Activated CD8-positive, alpha-beta memory T cell treated with anti-CD3 and anti-CD28 coated beads for 36 hours (primary cell): ENCODE measurements around the gene HYAL1. TPM values are rescaled to one million over a fixed set of nuclear protein-coding genes. Genes with fewer than 3 reads are reported as not detected.

Source experiments
- CTCF ChIA-PET: fragments of 350-600 bp; sonication (Branson Sonifier 250); formaldehyde crosslinking; loops from one replicate; lab custom pipeline; 2021; ENCODE audit warnings: antibody characterized with exemption; lab: Charles Lee
- POLR2A ChIA-PET: fragments of 350-600 bp; sonication (Branson Sonifier 250); formaldehyde crosslinking; loops from one replicate; lab custom pipeline; 2021; ENCODE audit warnings: antibody characterized with exemption; lab: Charles Lee
- total RNA-seq, 2 experiments: library from RNA; stranded (reverse); gene quantifications; one replicate each; pipeline ENCODE4 v1.2.3, GENCODE V29; 2021

Gene HYAL1
- total RNA-seq, 2 experiments from 2014 or later: 0.36 TPM; not detected in 1

- ChIA-PET POLR2A (interaction anchor here (0.5 to 1.4 kb wide), 13 partner anchors 10 to 60 kb away, joined by 3 to 9 read pairs (median 4); partner anchors contain the start of genes CYB561D2, LSMEM2 and NPRL2), CTCF (interaction anchor here (0.6 to 2.3 kb wide), 10 partner anchors 17 to 112 kb away, joined by 3 to 11 read pairs (median 4); partner anchors contain the start of gene GNAI2)
These were observed 11.0 kb downstream of the HYAL1 start, which contains the start of gene IFRD2 for GRCh38 chr3:50292159-50293078. Gene IFRD2 (minus strand): TSS chr3:50292429. CDS start chr3:50292274, 155 bp downstream.

- ChIA-PET CTCF (interaction anchor here (1.5 to 1.6 kb wide), 2 partner anchors 15 to 64 kb away, joined by 4 to 5 read pairs; no protein-coding TSS in a partner anchor), POLR2A (no interaction called here)
These were observed 13.2 kb downstream of the HYAL1 start for GRCh38 chr3:50290161-50290641.

GRCh38 chr3:50289130-50289529 is 14.2 kb downstream of the HYAL1 start:
- ChIA-PET CTCF (interaction anchor here (0.7 to 1.7 kb wide), 3 partner anchors 9 to 14 kb away, joined by 4 to 5 read pairs (median 5); no protein-coding TSS in a partner anchor), POLR2A (interaction anchor here (0.6 to 1.5 kb wide), 2 partner anchors 9 to 10 kb away, joined by 3 to 4 read pairs; partner anchors contain the start of genes HYAL3 and NAA80)

GRCh38 chr3:50288387-50289007 is 14.9 kb downstream of the HYAL1 start:
- ChIA-PET POLR2A (interaction anchor here (0.6 to 1.5 kb wide), 2 partner anchors 8 to 10 kb away, joined by 3 to 4 read pairs; partner anchors contain the start of genes HYAL3 and NAA80), CTCF (interaction anchor here (0.7 to 1.7 kb wide), 5 partner anchors 9 to 62 kb away, joined by 3 to 5 read pairs (median 3); partner anchors contain the start of gene LSMEM2)

- ChIA-PET CTCF (interaction anchor here (1.6 kb wide), 1 partner anchor 13 kb away, joined by 5 read pairs; no protein-coding TSS in a partner anchor), POLR2A (no interaction called here)
These were observed 16.1 kb downstream of the HYAL1 start for GRCh38 chr3:50287262-50287661.

GRCh38 chr3:50286322-50287227 is 16.8 kb downstream of the HYAL1 start:
- ChIA-PET POLR2A (no interaction called here), CTCF (interaction anchor here (1.6 kb wide), 1 partner anchor 12 kb away, joined by 5 read pairs; no protein-coding TSS in a partner anchor)

- ChIA-PET CTCF (interaction anchor here (1.0 to 1.9 kb wide), 3 partner anchors 8 to 90 kb away, joined by 3 to 8 read pairs (median 6); no protein-coding TSS in a partner anchor), POLR2A (interaction anchor here (1.1 kb wide), 1 partner anchor 17 kb away, joined by 3 read pairs; no protein-coding TSS in a partner anchor)
These were observed 19.3 kb downstream of the HYAL1 start for GRCh38 chr3:50284121-50284520.

GRCh38 chr3:50279255-50280016 is 23.9 kb downstream of the HYAL1 start:
- ChIA-PET POLR2A (interaction anchor here (0.5 to 1.5 kb wide), 6 partner anchors 13 to 601 kb away, joined by 3 to 6 read pairs (median 4); partner anchors contain the start of gene IFRD2), CTCF (interaction anchor here (1.1 to 1.5 kb wide), 3 partner anchors 9 to 87 kb away, joined by 3 to 6 read pairs (median 3); no protein-coding TSS in a partner anchor)

- POLR2A ChIA-PET: interaction anchor here (0.5 to 1.5 kb wide), 3 partner anchors 13 to 44 kb away, joined by 3 to 6 read pairs (median 4); partner anchors contain the start of genes GNAI2 and IFRD2
- CTCF ChIA-PET: interaction anchor here (1.1 to 2.1 kb wide), 4 partner anchors 9 to 87 kb away, joined by 3 to 7 read pairs (median 4); no protein-coding TSS in a partner anchor
These were observed 24.5 kb downstream of the HYAL1 start, which contains the start of gene LSMEM2 for GRCh38 chr3:50278880-50279224. Gene LSMEM2 (plus strand): TSS chr3:50279087. CDS start chr3:50279114, 27 bp downstream.

- POLR2A ChIA-PET: interaction anchor here (0.9 to 1.5 kb wide), 2 partner anchors 14 to 42 kb away, joined by 3 to 4 read pairs; partner anchors contain the start of genes GNAI2 and IFRD2
- CTCF ChIA-PET: interaction anchor here (0.6 to 2.1 kb wide), 5 partner anchors 10 to 86 kb away, joined by 3 to 7 read pairs (median 3); no protein-coding TSS in a partner anchor
These were observed 25.1 kb downstream of the HYAL1 start for GRCh38 chr3:50278123-50278879.

GRCh38 chr3:50276762-50277101 is 26.6 kb downstream of the HYAL1 start:
- POLR2A ChIA-PET: interaction anchor here (0.6 kb wide), 1 partner anchor 25 kb away, joined by 5 read pairs; no protein-coding TSS in a partner anchor
- CTCF ChIA-PET: interaction anchor here (0.7 to 3.4 kb wide), 5 partner anchors 30 to 86 kb away, joined by 3 to 13 read pairs (median 4); partner anchors contain the start of gene GNAT1

- ChIA-PET CTCF (interaction anchor here (0.6 to 6.6 kb wide), 9 partner anchors 8 to 85 kb away, joined by 3 to 53 read pairs (median 5); partner anchors contain the start of genes GNAI2, GNAT1 and IFRD2), POLR2A (interaction anchor here (1.2 kb wide), 1 partner anchor 30 kb away, joined by 3 read pairs; no protein-coding TSS in a partner anchor)
These were observed 27.2 kb downstream of the HYAL1 start for GRCh38 chr3:50275996-50276761.

GRCh38 chr3:50275141-50275995 is 28.0 kb downstream of the HYAL1 start:
- ChIA-PET CTCF (interaction anchor here (0.7 to 6.6 kb wide), 15 partner anchors 8 to 81 kb away, joined by 3 to 53 read pairs (median 5); partner anchors contain the start of genes GNAI2, IFRD2 and TUSC2), POLR2A (interaction anchor here (0.7 to 1.2 kb wide), 2 partner anchors 29 kb away, joined by 3 read pairs; no protein-coding TSS in a partner anchor)
